Panc1 (cell line): Measurements from ENCODE around the gene CST6.

Experiments
- POLR2AphosphoS5 ChIP-seq: IDR thresholded peaks from 2 replicates; pipeline ENCODE4 v1.6.1; 2012; ENCODE audit warnings: mild to moderate bottlenecking, low read depth, low read length, moderate library complexity
- TF ChIP-seq, protein P1 (sequence below): fragments of 450-650 bp; IDR thresholded peaks from 2 replicates; pipeline ENCODE4 v1.5.1; 2017; ENCODE audit warnings: mild to moderate bottlenecking

GRCh38 chr11:66042996-66043906 is 31.4 kb downstream of the CST6 start:
- TF ChIP-seq, protein P1, sequence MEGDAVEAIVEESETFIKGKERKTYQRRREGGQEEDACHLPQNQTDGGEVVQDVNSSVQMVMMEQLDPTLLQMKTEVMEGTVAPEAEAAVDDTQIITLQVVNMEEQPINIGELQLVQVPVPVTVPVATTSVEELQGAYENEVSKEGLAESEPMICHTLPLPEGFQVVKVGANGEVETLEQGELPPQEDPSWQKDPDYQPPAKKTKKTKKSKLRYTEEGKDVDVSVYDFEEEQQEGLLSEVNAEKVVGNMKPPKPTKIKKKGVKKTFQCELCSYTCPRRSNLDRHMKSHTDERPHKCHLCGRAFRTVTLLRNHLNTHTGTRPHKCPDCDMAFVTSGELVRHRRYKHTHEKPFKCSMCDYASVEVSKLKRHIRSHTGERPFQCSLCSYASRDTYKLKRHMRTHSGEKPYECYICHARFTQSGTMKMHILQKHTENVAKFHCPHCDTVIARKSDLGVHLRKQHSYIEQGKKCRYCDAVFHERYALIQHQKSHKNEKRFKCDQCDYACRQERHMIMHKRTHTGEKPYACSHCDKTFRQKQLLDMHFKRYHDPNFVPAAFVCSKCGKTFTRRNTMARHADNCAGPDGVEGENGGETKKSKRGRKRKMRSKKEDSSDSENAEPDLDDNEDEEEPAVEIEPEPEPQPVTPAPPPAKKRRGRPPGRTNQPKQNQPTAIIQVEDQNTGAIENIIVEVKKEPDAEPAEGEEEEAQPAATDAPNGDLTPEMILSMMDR: no peak
- TF ChIP-seq POLR2AphosphoS5: no peak
